ENCODE data around the gene BTD.

DNA sequence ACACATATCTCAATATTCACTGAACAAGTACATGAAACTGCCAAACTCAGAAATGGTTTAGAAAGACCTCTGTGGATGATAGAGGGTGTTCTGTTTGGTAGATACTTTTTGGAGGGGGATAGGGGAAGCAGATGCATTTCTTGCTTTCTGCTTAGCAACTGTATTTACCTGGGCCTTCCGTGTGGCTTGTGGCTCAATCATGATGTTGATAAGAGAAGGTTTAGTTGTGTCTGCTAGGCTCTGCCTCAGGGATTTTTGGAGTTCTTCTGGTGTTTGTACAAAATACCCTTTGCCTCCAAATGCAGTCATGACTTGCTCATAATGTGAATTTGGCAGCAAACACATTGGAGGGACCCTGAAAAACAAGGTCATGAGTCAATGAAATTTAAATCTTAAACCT, 38.4 kb upstream of the BTD start:
- TF ChIP-seq, protein P1, sequence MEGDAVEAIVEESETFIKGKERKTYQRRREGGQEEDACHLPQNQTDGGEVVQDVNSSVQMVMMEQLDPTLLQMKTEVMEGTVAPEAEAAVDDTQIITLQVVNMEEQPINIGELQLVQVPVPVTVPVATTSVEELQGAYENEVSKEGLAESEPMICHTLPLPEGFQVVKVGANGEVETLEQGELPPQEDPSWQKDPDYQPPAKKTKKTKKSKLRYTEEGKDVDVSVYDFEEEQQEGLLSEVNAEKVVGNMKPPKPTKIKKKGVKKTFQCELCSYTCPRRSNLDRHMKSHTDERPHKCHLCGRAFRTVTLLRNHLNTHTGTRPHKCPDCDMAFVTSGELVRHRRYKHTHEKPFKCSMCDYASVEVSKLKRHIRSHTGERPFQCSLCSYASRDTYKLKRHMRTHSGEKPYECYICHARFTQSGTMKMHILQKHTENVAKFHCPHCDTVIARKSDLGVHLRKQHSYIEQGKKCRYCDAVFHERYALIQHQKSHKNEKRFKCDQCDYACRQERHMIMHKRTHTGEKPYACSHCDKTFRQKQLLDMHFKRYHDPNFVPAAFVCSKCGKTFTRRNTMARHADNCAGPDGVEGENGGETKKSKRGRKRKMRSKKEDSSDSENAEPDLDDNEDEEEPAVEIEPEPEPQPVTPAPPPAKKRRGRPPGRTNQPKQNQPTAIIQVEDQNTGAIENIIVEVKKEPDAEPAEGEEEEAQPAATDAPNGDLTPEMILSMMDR (IDR thresholded peaks at IDR 0.05): no peak
- TF ChIP-seq POLR2A (IDR thresholded peaks at IDR 0.05): no peak

All from adrenal gland (tissue), 5 donors.